NOMO-1 treated with DMSO at 0.1 percent for 48 hours (cell line): ENCODE results near the gene ACADS.
"Not testable (repeated sequence)": the region's sequence is repeated elsewhere in the genome, so short reads cannot be mapped to it uniquely, and the experiment has no call there.

Source experiments
- DNase-seq: peaks from one replicate; lab custom pipeline; 2025; ENCODE audit not compliant: unreplicated experiment; lab: John Stamatoyannopoulos, UW

Gene ACADS

DNA sequence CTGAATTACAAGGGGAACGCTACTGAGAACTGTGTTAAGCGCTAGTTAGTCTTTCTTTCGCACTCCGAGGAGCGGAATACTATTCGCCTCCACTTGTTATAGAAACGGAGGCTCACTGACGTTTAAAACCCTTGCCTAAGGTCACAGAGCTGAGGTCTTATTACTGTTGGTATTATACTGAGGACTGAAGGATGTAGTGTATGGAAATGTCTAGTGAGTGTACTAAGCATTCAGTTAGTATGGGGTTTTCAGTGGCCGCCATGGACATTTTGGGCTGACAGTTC lies 826 bp downstream of the ACADS start:
- no peak for DNase-seq

DNA sequence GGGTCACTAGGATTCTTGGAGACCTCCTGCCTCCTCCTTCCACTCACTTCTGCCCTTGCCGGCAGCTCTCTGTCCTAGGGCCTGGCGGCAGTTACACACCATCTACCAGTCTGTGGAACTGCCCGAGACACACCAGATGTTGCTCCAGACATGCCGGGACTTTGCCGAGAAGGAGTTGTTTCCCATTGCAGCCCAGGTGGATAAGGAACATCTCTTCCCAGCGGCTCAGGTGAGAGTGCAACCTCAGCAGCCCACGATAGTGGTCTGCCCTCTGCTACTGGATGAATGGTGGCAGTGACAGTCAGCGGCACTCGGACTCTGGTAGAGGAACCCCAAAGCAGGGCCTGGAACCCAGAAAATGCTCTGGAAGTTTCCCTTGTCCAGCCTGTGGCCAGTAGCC lies 1.3 kb downstream of the ACADS start:
- no peak for DNase-seq

DNA sequence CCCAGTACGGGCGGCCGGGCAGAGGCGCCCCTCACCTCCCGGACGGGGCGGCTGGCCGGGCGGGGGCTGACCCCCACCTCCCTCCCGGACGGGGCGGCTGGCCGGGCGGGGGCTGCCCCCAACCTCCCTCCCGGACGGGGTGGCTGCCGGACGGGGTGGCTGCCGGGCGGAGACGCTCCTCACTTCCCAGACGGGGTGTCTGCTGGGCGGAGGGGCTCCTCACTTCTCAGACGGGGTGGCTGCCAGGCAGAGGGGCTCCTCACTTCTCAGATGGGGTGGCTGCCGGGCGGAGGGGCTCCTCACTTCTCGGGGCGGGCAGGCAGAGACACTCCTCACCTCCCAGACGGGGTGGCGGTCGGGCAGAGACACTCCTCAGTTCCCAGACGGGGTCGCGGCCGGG lies 6.6 kb downstream of the ACADS start:
- not testable (repeated sequence) for DNase-seq

DNA sequence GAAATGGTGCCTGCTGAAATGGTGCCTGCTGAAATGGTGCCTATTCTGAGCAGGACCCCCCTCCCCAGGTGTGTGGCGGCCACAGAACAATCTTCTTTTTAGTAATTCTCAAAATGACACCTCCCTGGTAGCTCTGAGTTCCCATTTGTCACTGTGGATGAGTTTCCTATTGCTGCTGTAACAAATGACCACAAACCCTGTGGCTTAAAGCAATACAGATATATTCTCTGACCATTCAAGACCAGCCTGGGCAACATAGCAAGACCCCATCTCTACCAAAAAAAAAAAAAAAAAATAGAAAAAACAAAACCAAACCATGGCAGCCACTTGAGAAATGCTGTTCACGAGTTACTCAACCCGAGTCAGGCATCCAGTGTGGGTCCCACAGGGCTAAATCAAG lies 7.9 kb downstream of the ACADS start:
- DNase-seq = no peak

DNA sequence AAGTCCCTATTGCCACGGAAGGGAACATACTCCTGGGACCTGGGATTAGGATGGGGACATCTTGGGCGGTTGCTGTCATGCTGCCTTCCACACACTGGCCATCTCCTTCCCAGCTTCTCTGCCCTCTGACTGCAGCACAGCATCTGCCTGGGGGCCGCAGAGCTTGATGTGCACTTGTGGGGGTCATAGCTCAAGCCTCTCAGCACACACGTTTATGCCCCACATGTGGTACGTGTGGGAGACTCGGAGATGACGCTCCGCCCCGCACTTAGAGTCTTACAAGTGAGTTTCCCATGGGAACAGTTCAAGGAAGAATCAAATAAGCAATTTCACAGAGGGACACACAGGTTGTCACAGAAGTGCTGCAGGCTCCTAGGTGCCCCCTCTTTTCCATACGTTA lies 8.6 kb downstream of the ACADS start:
- no peak for DNase-seq

DNA sequence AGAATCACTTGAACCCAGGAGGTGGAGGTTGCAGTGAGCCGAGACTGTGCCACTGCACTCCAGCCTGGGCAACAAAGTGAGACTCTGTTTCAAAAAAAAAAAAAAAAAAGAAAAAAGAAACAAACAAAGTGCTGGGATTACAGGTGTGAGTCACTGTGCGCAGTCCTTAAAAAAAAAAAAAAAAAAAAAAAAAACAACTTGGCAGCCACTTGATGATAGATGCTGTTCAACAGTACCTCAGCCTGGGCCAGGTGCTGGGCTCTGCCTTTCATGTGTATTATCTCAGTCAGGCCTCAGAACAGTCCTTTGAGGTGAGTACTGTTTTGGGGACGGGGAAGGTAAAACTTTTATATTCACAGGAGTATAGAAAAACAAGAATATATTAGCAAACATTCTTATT lies 9.6 kb downstream of the ACADS start:
- no peak for DNase-seq

DNA sequence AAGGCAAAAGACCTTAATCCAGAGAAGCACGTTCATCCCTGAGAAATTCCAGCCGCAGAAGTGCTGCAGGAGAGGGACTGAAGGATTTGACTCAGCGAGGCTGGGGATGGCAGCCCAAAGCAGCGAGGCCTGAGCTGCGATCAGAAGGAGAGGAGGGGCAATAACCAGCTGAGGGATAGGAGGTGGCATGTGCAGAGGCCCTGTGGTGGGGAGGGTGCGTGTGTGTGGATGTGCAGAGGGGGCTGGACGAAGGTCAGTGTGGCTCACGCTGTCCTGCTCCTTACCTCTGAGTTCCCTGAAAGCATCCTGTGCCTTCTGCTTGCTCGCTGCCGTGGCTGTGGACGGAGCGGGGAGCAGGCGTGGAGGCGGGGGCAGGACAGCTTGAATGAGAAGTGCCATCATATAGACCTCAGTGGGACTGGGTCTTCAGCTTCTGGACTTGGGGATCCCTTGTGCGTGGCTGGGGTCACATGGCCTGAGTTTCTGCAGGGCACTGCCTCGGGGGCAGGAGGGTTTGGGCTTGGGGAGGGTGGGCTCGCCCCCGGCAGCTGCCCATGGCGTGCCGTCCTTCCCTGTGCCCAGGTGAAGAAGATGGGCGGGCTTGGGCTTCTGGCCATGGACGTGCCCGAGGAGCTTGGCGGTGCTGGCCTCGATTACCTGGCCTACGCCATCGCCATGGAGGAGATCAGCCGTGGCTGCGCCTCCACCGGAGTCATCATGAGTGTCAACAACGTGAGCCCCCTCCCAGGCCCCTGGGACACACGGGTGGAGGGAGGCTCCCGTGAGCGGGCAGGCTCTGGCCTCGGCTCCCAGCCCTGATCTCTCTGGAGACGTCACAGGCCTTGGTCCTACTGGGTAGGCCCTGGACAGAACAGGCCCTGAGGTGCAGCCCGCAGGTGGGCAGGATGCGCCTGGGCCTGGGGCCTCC lies 11.0 kb downstream of the ACADS start:
- no peak for DNase-seq

DNA sequence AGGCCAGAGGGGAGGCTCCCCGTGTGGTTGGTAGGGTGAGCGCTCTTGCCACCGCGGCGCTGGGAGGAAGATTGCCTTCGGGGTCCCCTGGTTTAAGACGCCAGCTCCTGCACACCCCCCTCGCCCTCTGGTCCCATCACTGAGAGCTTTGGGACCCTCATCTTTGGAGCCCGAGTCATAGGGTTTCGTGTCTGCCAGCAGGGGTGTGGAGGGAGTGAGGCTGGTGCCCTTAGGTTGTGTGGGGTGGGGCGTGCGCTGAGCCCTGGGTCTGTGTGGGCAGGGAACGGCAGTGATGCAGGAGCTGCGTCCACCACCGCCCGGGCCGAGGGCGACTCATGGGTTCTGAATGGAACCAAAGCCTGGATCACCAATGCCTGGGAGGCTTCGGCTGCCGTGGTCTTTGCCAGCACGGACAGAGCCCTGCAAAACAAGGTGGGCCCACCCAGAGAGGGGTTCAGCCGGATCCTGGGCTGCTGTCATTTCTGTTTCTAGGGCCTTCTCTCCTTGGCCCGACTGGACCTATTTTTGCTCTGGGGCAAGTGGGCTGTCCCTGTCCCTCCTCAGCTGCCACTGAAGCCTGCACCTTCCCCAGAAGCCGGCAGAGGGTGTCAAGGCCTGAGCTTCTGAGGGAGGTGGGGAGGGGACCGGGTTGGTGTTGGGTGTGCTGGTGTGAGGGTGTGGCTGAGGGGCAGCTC lies 12.1 kb downstream of the ACADS start:
- no peak for DNase-seq

DNA sequence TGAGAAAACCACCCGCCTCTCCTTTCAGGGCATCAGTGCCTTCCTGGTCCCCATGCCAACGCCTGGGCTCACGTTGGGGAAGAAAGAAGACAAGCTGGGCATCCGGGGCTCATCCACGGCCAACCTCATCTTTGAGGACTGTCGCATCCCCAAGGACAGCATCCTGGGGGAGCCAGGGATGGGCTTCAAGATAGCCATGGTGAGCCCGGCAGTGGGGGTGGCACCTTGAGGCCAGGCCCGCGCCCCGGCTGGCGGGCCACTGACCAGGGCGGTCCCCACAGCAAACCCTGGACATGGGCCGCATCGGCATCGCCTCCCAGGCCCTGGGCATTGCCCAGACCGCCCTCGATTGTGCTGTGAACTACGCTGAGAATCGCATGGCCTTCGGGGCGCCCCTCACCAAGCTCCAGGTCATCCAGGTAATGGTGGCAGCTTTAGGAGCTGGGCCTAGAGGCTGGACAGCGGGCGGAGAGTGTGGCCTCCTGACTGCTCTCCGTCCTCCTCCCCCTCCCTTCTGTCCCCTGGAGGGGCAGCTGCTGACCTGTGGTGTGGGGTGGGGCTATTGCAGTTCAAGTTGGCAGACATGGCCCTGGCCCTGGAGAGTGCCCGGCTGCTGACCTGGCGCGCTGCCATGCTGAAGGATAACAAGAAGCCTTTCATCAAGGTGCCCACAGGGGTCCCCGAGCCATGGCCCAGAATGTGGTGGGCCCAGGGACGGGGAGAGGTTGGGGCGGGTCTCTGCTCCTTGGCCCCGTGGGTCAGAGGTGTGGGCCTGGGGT lies 12.8 kb downstream of the ACADS start:
- DNase-seq = no peak

DNA sequence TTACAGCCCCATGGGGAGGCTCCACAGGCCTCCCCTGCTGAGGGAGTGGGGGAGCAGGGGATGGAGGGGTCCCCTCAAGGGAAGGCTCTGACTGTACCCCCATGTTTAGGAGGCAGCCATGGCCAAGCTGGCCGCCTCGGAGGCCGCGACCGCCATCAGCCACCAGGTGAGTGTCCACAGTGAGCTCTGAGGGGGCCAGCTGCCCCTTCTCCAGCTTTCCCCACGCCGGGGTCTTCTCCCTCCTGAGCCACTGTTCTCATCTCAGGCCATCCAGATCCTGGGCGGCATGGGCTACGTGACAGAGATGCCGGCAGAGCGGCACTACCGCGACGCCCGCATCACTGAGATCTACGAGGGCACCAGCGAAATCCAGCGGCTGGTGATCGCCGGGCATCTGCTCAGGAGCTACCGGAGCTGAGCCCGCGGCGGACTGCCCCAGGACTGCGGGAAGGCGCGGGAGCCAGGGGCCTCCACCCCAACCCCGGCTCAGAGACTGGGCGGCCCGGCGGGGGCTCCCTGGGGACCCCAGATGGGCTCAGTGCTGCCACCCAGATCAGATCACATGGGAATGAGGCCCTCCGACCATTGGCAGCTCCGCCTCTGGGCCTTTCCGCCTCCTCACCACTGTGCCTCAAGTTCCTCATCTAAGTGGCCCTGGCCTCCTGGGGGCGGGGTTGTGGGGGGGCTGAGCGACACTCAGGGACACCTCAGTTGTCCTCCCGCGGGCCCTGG lies 13.6 kb downstream of the ACADS start:
- DNase-seq = no peak

DNA sequence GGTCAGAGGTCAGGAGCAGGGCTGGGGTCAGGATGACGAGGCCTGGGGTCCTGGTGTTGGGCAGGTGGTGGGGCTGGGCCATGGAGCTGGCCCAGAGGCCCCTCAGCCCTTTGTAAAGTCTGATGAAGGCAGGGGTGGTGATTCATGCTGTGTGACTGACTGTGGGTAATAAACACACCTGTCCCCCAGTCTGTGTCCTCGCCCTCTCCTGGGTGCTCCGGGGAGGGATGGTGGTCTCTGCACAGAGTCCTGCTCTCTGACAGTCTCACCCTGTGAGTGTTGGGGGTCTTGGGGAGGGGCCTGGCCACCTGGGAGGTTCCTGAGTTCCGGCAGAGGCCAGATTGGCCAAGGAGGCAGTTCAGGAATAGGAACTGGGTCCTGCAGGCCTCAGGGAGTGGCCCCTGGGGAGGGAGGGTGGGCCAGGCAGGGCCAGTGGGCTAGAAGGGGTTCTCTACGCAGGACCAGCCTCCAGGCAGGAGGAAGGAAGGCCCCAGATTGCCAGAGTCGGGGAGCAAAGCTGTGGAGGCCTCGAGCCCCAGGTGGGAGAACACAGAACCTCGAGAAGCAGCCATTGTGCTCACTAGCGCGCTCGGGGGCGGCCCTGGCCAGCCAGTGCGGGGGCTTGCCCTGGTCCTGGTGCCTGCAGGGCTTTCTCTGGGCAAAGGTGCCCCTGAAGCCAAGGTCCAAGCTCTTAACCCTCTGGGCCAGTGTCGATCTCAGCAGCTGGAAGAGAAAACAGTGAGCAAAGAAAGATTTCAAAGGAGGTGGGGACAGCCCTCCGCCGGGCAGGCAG lies 14.4 kb downstream of the ACADS start:
- no peak for DNase-seq

DNA sequence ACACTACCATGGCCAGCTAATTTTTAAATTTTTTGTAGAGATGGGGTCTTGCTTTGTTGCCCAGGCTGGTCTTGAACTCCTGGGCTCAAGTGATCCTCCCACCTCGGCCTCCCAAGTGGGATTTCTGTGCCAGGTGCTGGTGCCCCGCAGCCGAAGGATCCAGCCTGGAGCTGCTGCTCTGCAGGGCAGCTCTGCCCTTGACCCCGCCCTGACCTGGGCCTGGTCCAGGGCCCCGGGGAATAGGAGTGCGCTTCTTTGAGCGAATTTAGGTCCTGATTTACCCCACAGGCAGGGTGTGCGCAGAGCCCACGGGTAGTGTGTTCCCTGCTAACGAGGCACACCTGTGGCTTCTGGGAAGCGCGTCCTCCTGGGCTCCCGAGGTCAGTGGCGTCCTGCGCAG lies 15.2 kb downstream of the ACADS start:
- no peak for DNase-seq

DNA sequence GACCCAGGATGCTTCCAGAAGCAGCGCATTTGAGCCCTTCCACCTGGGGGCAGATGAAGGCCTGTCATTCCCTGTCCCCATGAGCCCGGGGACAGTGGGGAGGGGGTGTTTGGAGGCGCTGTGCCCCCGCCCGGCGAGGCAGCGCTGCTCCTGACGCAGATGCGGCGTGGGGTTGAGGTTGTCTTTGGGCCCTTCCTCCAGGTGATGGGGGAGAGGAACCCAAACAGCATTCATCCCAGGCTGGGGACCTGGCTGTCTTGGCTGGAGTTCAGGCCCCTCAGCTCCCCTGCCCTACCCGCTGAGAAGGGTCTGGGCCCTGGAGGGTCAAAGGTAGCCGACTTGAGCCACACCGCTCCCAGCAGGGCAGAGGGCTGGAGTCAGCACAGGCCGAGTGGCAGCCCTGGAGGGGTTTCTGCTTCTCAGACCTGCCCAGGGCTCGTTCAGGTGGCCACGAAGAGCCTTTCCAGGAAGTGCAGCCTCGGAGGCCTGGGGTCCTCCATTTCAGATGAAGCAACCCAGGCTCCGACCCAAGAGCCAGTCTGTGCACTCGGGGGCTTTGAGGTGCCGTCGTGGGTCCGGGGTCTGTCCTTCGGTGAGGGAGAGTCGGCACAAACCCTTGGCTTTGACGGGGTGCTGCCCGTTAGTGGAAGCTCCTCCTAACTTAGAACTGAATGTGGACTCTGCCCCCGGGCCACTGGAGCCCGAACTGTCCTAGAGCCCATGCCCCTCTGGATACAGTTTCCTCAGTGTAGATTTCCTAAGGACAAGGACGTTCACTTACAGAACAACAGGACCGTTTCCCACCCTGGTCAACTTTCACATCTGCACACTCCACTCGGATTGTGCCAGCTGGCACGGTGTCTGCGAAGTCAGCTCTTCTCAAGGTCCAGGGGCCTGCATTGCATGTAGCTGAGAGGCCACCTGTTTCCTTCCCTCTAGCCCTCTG lies 16.1 kb downstream of the ACADS start:
- no peak for DNase-seq

DNA sequence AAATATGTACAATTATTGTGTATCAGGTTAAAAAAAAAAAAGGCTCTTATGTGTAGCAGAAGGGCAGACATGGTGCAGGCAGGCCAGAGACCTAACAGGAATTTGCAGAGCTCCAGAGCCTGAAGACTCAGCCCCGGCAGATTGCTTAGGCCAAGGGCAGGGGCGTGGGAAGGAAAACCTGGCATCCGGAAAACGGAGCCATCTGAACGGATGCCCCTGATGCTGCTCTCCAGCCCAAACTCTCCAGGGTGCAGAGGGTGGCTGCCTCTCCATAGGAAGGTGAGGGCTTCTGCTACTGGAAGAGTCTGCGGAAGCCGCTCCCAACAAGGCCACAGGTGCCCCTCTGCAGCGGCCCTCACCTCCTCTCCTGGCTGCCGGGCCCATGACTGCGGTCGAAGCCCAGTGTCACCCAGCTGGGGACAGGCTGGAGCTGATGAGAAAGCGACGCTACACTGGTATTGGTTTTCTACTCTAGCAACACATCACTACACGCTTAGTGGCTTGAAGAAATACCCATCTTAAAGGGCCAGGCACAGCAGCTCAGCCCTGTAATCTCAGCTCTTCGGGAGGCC lies 19.4 kb downstream of the ACADS start:
- no peak for DNase-seq

DNA sequence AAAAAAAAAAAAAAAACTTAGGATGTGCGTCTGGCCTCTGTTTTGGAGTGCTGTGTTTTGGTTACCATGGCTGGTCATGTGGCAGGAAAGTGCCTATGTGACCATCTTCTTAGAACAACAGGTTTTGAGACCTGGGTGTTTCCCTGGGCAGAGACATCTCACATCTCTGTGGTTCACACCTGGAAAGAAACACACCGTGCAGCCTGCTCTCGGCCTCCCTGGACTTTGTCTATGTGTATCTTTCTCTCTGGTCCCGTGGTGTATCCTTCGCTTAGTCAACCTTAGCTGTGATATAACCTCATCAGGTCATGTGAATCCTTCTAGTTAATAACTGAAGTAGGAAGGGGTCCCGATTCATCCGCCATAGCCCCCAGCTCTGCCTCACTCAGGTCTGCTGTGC lies 22.6 kb downstream of the ACADS start:
- DNase-seq = no peak

DNA sequence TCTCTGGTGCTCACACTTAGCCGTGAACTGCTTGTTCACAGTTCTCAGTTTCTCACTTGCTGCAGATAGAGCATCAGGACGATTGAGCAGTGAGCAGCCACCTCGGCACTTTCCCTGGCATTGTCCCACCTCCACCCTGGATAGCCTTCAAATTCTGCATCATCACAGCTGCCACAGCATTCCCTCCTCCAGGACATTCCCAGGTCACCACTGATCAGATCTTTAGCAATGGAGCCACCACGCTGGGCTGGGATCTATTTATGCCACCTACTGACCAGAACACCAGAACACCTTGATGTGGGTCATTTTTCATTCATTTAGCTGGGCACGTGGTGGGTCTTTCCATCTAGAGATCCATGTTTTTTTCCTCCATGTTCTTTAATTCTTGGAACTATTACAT lies 23.6 kb downstream of the ACADS start:
- no peak for DNase-seq

DNA sequence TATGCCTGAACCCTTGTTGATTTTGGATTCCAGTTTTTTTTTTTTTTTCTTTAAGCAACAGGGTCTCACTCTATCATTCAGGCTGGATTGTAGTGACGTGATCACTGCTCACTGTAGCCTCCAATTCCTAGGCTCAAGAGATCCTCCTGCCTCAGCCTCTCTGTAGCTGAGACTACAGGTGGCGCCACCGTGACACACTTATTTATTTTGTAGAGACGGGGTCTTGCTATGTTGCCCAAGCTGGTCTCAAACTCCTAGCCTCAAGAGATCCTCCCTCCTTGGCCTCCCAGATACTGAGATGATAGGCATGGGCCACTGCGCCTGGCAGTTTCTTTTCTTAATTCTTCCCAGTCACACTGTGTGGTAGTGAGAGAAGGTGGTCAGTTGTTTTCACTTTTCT lies 25.2 kb downstream of the ACADS start:
- no peak for DNase-seq

DNA sequence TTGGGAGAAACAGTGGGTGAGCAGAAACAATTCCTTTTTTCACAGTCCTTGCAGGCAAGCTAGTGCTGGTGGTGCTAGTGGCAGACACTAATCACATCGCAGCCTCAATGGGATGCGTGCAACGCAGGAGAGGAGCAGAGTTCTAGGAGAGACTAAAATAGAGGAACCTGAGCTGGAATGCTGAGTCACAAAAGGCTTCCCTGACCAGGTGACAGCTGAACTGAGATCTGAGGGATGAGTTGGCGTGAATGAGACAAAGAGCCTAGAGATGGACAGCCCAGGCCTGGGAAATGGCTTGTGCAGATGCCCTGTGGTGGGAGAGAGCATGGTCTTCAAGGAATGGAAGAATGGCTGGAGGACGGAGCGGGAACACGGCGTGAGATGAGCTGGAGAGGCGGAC lies 25.8 kb downstream of the ACADS start:
- peak; percentile 8 for DNase-seq

DNA sequence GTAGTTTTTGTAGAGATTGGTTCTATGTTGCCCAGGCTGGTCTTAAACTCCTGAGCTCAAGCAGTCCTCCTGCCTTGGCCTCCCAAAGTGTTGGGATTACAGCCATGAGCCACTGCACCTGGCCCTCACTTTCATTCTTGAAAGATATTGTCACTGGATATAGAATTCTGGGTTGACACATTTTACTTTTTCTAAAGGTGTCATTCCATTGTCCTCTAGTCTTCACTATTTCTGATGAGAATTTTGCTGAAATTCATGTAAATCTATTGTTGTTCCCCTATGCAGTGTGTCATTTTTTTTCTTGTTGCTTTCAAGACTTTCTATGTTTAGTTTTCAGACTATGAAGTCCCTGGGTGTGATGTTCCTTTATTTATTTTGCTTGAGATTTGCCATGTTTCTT lies 29.2 kb downstream of the ACADS start:
- DNase-seq = no peak
